ENCODE data around the gene TRPV4.

DNA sequence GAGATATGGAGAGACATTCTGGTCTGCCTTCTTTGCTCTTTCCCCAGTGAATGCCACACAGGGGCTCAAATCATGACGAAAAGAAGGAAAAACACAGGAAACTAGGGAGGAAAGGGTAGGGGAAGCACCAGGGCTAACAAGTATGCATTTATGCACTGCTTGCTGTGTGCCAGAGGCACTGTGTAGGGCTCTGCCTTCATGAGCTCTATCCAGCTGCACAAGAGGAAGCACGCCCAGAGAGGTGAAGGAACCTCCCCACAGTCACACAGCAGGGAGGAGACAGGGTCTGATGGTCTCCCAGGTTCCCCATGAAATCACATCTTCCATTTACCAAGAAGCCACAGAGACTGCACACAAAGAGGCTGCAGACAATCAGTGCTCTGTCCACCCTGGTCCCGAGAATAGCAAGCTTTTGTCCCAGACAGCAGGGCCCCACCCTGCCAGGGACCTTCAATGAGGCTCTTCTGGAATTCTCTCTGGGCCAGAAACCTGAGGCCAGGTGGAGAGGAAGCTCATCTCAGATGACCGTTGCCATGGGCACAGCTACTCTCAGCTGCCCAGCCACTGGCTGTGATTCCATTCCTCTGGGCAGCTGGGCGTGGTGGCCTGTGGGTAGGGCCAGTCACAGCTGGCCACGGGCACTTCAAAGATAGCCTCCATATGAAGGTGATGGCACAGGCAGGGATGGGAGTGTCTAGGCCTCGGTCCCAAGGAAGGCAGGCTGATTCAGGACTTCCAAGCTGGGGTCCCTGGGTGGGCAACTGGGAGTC is 7.3 kb upstream of the TRPV4 start:
- TF ChIP-seq JUN (IDR thresholded peaks at IDR 0.05; ENCODE audit: borderline replicate concordance, insufficient read depth, insufficient read length, low read depth) (no peak), EZH2 (IDR thresholded peaks at IDR 0.05; ENCODE audit: borderline replicate concordance, low read depth, low read length, severe bottlenecking) (no peak)
- TF ChIP-seq, protein P1, sequence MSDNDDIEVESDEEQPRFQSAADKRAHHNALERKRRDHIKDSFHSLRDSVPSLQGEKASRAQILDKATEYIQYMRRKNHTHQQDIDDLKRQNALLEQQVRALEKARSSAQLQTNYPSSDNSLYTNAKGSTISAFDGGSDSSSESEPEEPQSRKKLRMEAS (IDR thresholded peaks at IDR 0.05; ENCODE audit: insufficient read depth, insufficient read length) = no peak
- TF ChIP-seq, protein P2, sequence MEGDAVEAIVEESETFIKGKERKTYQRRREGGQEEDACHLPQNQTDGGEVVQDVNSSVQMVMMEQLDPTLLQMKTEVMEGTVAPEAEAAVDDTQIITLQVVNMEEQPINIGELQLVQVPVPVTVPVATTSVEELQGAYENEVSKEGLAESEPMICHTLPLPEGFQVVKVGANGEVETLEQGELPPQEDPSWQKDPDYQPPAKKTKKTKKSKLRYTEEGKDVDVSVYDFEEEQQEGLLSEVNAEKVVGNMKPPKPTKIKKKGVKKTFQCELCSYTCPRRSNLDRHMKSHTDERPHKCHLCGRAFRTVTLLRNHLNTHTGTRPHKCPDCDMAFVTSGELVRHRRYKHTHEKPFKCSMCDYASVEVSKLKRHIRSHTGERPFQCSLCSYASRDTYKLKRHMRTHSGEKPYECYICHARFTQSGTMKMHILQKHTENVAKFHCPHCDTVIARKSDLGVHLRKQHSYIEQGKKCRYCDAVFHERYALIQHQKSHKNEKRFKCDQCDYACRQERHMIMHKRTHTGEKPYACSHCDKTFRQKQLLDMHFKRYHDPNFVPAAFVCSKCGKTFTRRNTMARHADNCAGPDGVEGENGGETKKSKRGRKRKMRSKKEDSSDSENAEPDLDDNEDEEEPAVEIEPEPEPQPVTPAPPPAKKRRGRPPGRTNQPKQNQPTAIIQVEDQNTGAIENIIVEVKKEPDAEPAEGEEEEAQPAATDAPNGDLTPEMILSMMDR (IDR thresholded peaks at IDR 0.05; ENCODE audit: extremely low read depth in 1 of 2, insufficient read depth in 1 of 2, low read depth in 1 of 2, low read length in 2 of 2) = no peak

Measured in endothelial cell of umbilical vein (primary cell).